HG03575 (cell line): Measurements from ENCODE around the gene TLR7.
A peak's percentile ranks its signal among the peaks of the same experiment; 100 is the strongest.

Source experiments
- ATAC-seq: cut with Tn5 transposase; IDR thresholded peaks from one replicate; pipeline ENCODE4 v1.9.1; 2021; ENCODE audit not compliant: unreplicated experiment, insufficient number of reproducible peaks, low FRiP score; ENCODE audit errors: extremely low read depth

Gene TLR7

GRCh38 chrX:12887141-12887540 lies 20.3 kb downstream of the TLR7 start:
- no peak for ATAC-seq

GRCh38 chrX:12887767-12888166 lies 20.9 kb downstream of the TLR7 start:
- no peak for ATAC-seq

GRCh38 chrX:12890467-12890866 lies 23.6 kb downstream of the TLR7 start:
- ATAC-seq, result peak; percentile 47

- no peak for ATAC-seq
These were observed 24.3 kb downstream of the TLR7 start for GRCh38 chrX:12891171-12891570.

GRCh38 chrX:12891915-12892506 lies 25.1 kb downstream of the TLR7 start:
- no peak for ATAC-seq

GRCh38 chrX:12892716-12893115 lies 25.8 kb downstream of the TLR7 start:
- ATAC-seq, result no peak

GRCh38 chrX:12894074-12895030 lies 27.5 kb downstream of the TLR7 start:
- ATAC-seq, result no peak

- no peak for ATAC-seq
These were observed 29.0 kb downstream of the TLR7 start for GRCh38 chrX:12895866-12896265.

- no peak for ATAC-seq
These were observed 30.1 kb downstream of the TLR7 start for GRCh38 chrX:12896935-12897334.

GRCh38 chrX:12898073-12898472 lies 31.2 kb downstream of the TLR7 start:
- ATAC-seq, result no peak

GRCh38 chrX:12899506-12899905 lies 32.6 kb downstream of the TLR7 start:
- no peak for ATAC-seq

GRCh38 chrX:12901486-12901885 lies 34.6 kb downstream of the TLR7 start:
- no peak for ATAC-seq

- ATAC-seq, result no peak
These were observed 36.8 kb downstream of the TLR7 start for GRCh38 chrX:12903646-12904045.

GRCh38 chrX:12906046-12906761 lies 39.3 kb downstream of the TLR7 start, which contains the start of gene TLR8:
TLR8 (plus strand) TSS chrX:12906620; CDS start chrX:12906707, 87 bp downstream.
- ATAC-seq, result no peak

- ATAC-seq, result no peak
These were observed 43.7 kb downstream of the TLR7 start for GRCh38 chrX:12910423-12911121.

- ATAC-seq, result no peak
These were observed 44.2 kb downstream of the TLR7 start for GRCh38 chrX:12911122-12911470.

- ATAC-seq, result no peak
These were observed 46.1 kb downstream of the TLR7 start for GRCh38 chrX:12912791-12913482.

GRCh38 chrX:12917753-12918152 lies 50.9 kb downstream of the TLR7 start:
- no peak for ATAC-seq

GRCh38 chrX:12919051-12919450 lies 52.2 kb downstream of the TLR7 start:
- ATAC-seq, result no peak
